HG03469 (cell line): Measurements from ENCODE around the gene GFY.
"Not testable (repeated sequence)": the region's sequence is repeated elsewhere in the genome, so short reads cannot be mapped to it uniquely, and the experiment has no call there.

ENCODE experiments used
- ATAC-seq: cut with Tn5 transposase; IDR thresholded peaks from one replicate; pipeline ENCODE4 v1.9.1; 2021; ENCODE audit warnings: mild to moderate bottlenecking, moderate library complexity, moderate number of reproducible peaks; ENCODE audit not compliant: unreplicated experiment

Gene GFY

GRCh38 chr19:49468199-49468598 lies 43.0 kb downstream of the GFY start:
- ATAC-seq, result no peak

- peak; percentile 43 for ATAC-seq
Observed at GRCh38 chr19:49468746-49469447, 43.7 kb downstream of the GFY start.

GRCh38 chr19:49469828-49470614 lies 44.8 kb downstream of the GFY start:
- ATAC-seq, result no peak

GRCh38 chr19:49470615-49470978 lies 45.4 kb downstream of the GFY start:
- no peak for ATAC-seq

GRCh38 chr19:49472936-49473335 lies 47.7 kb downstream of the GFY start:
- no peak for ATAC-seq

GRCh38 chr19:49473501-49473867 lies 48.3 kb downstream of the GFY start:
- ATAC-seq, result not testable (repeated sequence)

GRCh38 chr19:49473868-49474541 lies 48.8 kb downstream of the GFY start, which contains the start of gene FLT3LG:
TSS of gene FLT3LG (plus strand) at chr19:49474215. CDS start at chr19:49474640, 425 bp downstream.
- no peak for ATAC-seq

GRCh38 chr19:49474542-49474924 lies 49.3 kb downstream of the GFY start:
- no peak for ATAC-seq

GRCh38 chr19:49475191-49475917 lies 50.2 kb downstream of the GFY start:
- no peak for ATAC-seq

GRCh38 chr19:49475995-49476880 lies 51.0 kb downstream of the GFY start:
- ATAC-seq, result no peak
